ENCODE measurements around the gene PCSK4.

PCSK4 gene

GRCh38 chr19:1528596-1529429, 38.7 kb upstream of the PCSK4 start:
- no peak overlapping the region for H3K9ac ChIP-seq (ENCODE audit: low read depth in 1 of 2, low read length in 2 of 2)
- H3K4me3 ChIP-seq (ENCODE audit: low read length in 2 of 2): no peak overlapping the region
- no peaks in the 10 kb centered on the region for H3K9me3 ChIP-seq (ENCODE audit: control insufficient read depth in 2 of 2, low read length in 2 of 2)
- no peaks in the 10 kb centered on the region for H3K4me1 ChIP-seq (ENCODE audit: control insufficient read depth in 2 of 2, insufficient read depth in 2 of 2, low read length in 2 of 2)
- H3K27me3 ChIP-seq (ENCODE audit: control insufficient read depth in 2 of 2, insufficient read depth in 2 of 2, low read length in 2 of 2): peaks cover 17 to 20% of the 10 kb centered on the region in 2 donors
- H3K36me3 ChIP-seq (ENCODE audit: control insufficient read depth in 2 of 2, insufficient read depth in 2 of 2, low read length in 2 of 2): no peaks in the 10 kb centered on the region
- no peak overlapping the region for H3K27ac ChIP-seq (ENCODE audit: low read depth in 2 of 2, low read length in 2 of 2)

GRCh38 chr19:1527650-1528309, 37.6 kb upstream of the PCSK4 start:
- H3K27me3 ChIP-seq (ENCODE audit: control insufficient read depth in 2 of 2, insufficient read depth in 2 of 2, low read length in 2 of 2): peaks cover 22 to 28% of the 10 kb centered on the region in 2 donors
- H3K4me3 ChIP-seq (ENCODE audit: low read length in 2 of 2): no peak overlapping the region
- no peak overlapping the region for H3K9ac ChIP-seq (ENCODE audit: low read depth in 1 of 2, low read length in 2 of 2)
- H3K27ac ChIP-seq (ENCODE audit: low read depth in 2 of 2, low read length in 2 of 2): no peak overlapping the region
- H3K4me1 ChIP-seq (ENCODE audit: control insufficient read depth in 2 of 2, insufficient read depth in 2 of 2, low read length in 2 of 2): no peaks in the 10 kb centered on the region
- H3K36me3 ChIP-seq (ENCODE audit: control insufficient read depth in 2 of 2, insufficient read depth in 2 of 2, low read length in 2 of 2): no peaks in the 10 kb centered on the region
- no peaks in the 10 kb centered on the region for H3K9me3 ChIP-seq (ENCODE audit: control insufficient read depth in 2 of 2, low read length in 2 of 2)

- no peak overlapping the region for H3K27ac ChIP-seq (ENCODE audit: low read depth in 2 of 2, low read length in 2 of 2)
- H3K9ac ChIP-seq (ENCODE audit: low read depth in 1 of 2, low read length in 2 of 2): no peak overlapping the region
- H3K27me3 ChIP-seq (ENCODE audit: control insufficient read depth in 2 of 2, insufficient read depth in 2 of 2, low read length in 2 of 2): peaks cover 24 to 30% of the 10 kb centered on the region in 2 donors
- no peaks in the 10 kb centered on the region for H3K36me3 ChIP-seq (ENCODE audit: control insufficient read depth in 2 of 2, insufficient read depth in 2 of 2, low read length in 2 of 2)
- no peaks in the 10 kb centered on the region for H3K4me1 ChIP-seq (ENCODE audit: control insufficient read depth in 2 of 2, insufficient read depth in 2 of 2, low read length in 2 of 2)
- no peaks in the 10 kb centered on the region for H3K9me3 ChIP-seq (ENCODE audit: control insufficient read depth in 2 of 2, low read length in 2 of 2)
- H3K4me3 ChIP-seq (ENCODE audit: low read length in 2 of 2): no peak overlapping the region
Observed at GRCh38 chr19:1526979-1527649, 37.0 kb upstream of the PCSK4 start.

DNA sequence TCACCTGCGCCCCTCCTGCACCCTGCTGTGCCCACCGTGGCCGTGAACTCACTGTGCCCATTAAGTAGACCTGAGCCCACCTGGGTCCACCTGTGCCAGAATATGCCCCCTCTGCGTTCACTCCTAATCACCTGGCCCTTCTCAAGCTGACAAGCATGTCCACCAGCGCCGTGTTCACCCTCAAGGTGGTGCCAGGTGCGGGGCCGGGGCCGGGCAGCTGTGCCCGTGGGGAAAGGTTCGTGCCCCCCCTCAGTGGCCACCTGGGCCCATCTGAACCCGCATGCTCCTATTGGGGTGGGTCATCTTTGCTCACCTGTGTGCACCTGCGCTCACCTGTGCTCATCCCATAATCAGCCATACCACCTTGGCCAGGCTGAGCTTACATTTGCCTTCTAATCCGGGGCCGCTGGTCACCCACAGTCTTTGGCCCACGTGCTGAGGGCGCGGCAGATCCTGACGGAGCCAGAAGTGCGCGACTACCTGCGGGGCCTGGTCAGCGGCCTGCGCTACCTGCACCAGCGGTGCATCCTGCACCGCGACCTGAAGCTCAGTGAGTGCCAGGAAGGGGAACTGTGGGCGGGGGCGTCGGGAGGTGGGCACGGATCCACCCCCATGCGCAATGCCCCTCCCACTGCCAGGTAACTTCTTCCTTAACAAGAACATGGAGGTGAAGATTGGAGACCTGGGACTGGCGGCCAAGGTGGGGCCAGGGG, 36.1 kb upstream of the PCSK4 start:
- Histone ChIP-seq H3K27me3 (ENCODE audit: control insufficient read depth in 2 of 2, insufficient read depth in 2 of 2, low read length in 2 of 2) (peaks cover 24 to 30% of the 10 kb centered on the region in 2 donors), H3K9me3 (ENCODE audit: control insufficient read depth in 2 of 2, low read length in 2 of 2) (no peaks in the 10 kb centered on the region), H3K4me1 (ENCODE audit: control insufficient read depth in 2 of 2, insufficient read depth in 2 of 2, low read length in 2 of 2) (no peaks in the 10 kb centered on the region), H3K9ac (ENCODE audit: low read depth in 1 of 2, low read length in 2 of 2) (no peak overlapping the region), H3K27ac (ENCODE audit: low read depth in 2 of 2, low read length in 2 of 2) (no peak overlapping the region), H3K36me3 (ENCODE audit: control insufficient read depth in 2 of 2, insufficient read depth in 2 of 2, low read length in 2 of 2) (no peaks in the 10 kb centered on the region), H3K4me3 (ENCODE audit: low read length in 2 of 2) (no peak overlapping the region)

GRCh38 chr19:1525343-1525742, 35.2 kb upstream of the PCSK4 start:
- Histone ChIP-seq H3K36me3 (ENCODE audit: control insufficient read depth in 2 of 2, insufficient read depth in 2 of 2, low read length in 2 of 2) (no peaks in the 10 kb centered on the region), H3K27me3 (ENCODE audit: control insufficient read depth in 2 of 2, insufficient read depth in 2 of 2, low read length in 2 of 2) (peaks cover 24 to 30% of the 10 kb centered on the region in 2 donors), H3K9me3 (ENCODE audit: control insufficient read depth in 2 of 2, low read length in 2 of 2) (no peaks in the 10 kb centered on the region), H3K4me3 (ENCODE audit: low read length in 2 of 2) (no peak overlapping the region), H3K9ac (ENCODE audit: low read depth in 1 of 2, low read length in 2 of 2) (no peak overlapping the region), H3K27ac (ENCODE audit: low read depth in 2 of 2, low read length in 2 of 2) (no peak overlapping the region), H3K4me1 (ENCODE audit: control insufficient read depth in 2 of 2, insufficient read depth in 2 of 2, low read length in 2 of 2) (no peaks in the 10 kb centered on the region)

- Histone ChIP-seq H3K4me3 (ENCODE audit: low read length in 2 of 2) (no peak overlapping the region), H3K27me3 (ENCODE audit: control insufficient read depth in 2 of 2, insufficient read depth in 2 of 2, low read length in 2 of 2) (peaks cover 24 to 30% of the 10 kb centered on the region in 2 donors), H3K9ac (ENCODE audit: low read depth in 1 of 2, low read length in 2 of 2) (no peak overlapping the region), H3K9me3 (ENCODE audit: control insufficient read depth in 2 of 2, low read length in 2 of 2) (no peaks in the 10 kb centered on the region), H3K4me1 (ENCODE audit: control insufficient read depth in 2 of 2, insufficient read depth in 2 of 2, low read length in 2 of 2) (no peaks in the 10 kb centered on the region), H3K36me3 (ENCODE audit: control insufficient read depth in 2 of 2, insufficient read depth in 2 of 2, low read length in 2 of 2) (no peaks in the 10 kb centered on the region), H3K27ac (ENCODE audit: low read depth in 2 of 2, low read length in 2 of 2) (no peak overlapping the region)
Observed at GRCh38 chr19:1524972-1525325, 34.8 kb upstream of the PCSK4 start.

DNA sequence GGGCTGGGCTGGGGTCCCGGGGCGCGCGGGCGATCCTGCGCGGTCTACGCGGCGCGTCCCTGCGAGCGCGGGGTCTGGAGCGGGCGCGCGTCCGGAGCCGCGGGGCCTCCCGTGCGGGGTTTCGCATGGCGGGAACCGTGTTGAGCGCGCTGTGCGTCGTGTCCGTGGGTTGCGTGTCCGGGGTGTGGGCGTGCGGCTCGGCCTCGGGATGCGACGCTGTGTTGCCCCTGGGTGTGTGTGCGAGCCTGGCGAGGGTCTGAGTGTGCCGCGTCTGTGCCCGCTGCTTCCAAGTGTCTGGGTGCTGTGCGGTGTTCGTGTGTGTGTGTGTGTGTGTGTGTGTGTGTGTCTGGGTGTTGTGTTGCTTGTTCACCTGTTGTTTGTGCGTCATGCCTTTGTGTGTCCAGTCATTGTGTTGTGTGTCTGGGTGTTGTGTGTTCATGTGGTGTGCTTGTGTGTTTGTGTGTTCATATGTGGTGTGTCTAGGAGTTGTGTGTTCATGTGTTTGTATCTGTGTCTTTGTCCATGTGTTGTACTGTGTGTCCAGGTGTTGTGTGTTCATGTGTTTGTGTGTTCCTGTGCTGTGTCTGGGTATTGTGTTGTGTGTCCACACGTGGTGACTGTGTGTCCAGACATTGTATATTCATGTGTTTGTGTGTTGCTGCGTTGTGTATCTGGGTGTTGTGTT, 34.3 kb upstream of the PCSK4 start:
- H3K4me1 ChIP-seq (ENCODE audit: control insufficient read depth in 2 of 2, insufficient read depth in 2 of 2, low read length in 2 of 2): no peaks in the 10 kb centered on the region
- H3K9me3 ChIP-seq (ENCODE audit: control insufficient read depth in 2 of 2, low read length in 2 of 2): no peaks in the 10 kb centered on the region
- no peak overlapping the region for H3K4me3 ChIP-seq (ENCODE audit: low read length in 2 of 2)
- no peak overlapping the region for H3K27ac ChIP-seq (ENCODE audit: low read depth in 2 of 2, low read length in 2 of 2)
- H3K36me3 ChIP-seq (ENCODE audit: control insufficient read depth in 2 of 2, insufficient read depth in 2 of 2, low read length in 2 of 2): no peaks in the 10 kb centered on the region
- no peak overlapping the region for H3K9ac ChIP-seq (ENCODE audit: low read depth in 1 of 2, low read length in 2 of 2)
- peaks cover 24 to 30% of the 10 kb centered on the region in 2 donors for H3K27me3 ChIP-seq (ENCODE audit: control insufficient read depth in 2 of 2, insufficient read depth in 2 of 2, low read length in 2 of 2)

DNA sequence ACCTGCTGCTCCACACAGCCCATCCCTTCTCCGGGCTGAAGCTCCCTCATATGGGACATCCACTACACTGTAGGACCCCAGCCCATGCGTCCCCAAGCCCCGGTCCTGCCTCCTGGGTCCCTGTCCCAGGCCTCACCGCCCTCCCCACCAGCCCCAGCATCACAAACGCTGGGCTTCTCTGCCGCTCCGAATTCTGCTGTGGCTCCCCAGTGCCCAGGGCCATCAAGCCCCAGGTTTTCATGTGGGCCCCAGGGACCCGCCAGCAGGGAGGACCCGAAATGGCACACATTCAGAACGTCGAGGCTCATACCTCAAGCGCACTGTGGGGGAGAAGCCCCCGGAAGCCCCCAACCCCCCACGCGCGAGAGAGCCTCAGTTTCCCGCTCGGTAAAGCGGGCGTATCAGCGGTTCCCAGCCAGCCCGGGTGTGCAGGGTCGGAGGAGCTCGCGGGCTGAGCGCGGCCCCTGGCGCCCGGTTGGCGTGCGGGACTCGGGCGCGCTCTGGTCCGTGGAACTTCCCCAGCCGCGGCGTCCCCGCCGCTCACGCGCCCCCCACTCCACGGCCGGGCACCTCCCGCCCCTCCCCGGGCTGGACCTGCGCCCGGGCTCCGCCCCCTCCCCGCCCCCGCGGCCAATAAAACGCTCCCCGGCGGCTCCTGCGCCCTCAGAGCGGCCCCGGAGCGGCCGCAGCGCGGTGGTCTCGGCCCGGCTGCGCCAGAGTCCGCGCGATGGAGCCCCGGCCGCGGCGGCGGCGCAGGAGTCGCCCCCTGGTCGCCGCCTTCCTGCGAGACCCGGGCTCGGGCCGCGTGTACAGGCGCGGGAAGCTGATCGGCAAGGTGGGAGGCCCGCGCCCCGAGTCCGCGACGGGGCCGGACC, 33.5 kb upstream of the PCSK4 start, which contains the start of gene PLK5:
TSS of gene PLK5 (plus strand) at position 666 of the 875 bp plus-strand sequence. CDS start 2,920 bp downstream, outside the sequence.
- Histone ChIP-seq H3K9ac (ENCODE audit: low read depth in 1 of 2, low read length in 2 of 2) (no peak within 1 kb of the TSS), H3K27ac (ENCODE audit: low read depth in 2 of 2, low read length in 2 of 2) (no peak within 1 kb of the TSS), H3K4me1 (ENCODE audit: control insufficient read depth in 2 of 2, insufficient read depth in 2 of 2, low read length in 2 of 2) (no peaks in the 10 kb centered on the region), H3K9me3 (ENCODE audit: control insufficient read depth in 2 of 2, low read length in 2 of 2) (no peaks in the 10 kb centered on the region), H3K36me3 (ENCODE audit: control insufficient read depth in 2 of 2, insufficient read depth in 2 of 2, low read length in 2 of 2) (no peaks in the 10 kb centered on the region), H3K27me3 (ENCODE audit: control insufficient read depth in 2 of 2, insufficient read depth in 2 of 2, low read length in 2 of 2) (peaks cover 24 to 32% of the 10 kb centered on the region in 2 donors), H3K4me3 (ENCODE audit: low read length in 2 of 2) (no peak within 1 kb of the TSS)

- H3K9me3 ChIP-seq (ENCODE audit: control insufficient read depth in 2 of 2, low read length in 2 of 2): no peaks in the 10 kb centered on the region
- no peaks in the 10 kb centered on the region for H3K4me1 ChIP-seq (ENCODE audit: control insufficient read depth in 2 of 2, insufficient read depth in 2 of 2, low read length in 2 of 2)
- no peaks in the 10 kb centered on the region for H3K36me3 ChIP-seq (ENCODE audit: control insufficient read depth in 2 of 2, insufficient read depth in 2 of 2, low read length in 2 of 2)
- H3K27ac ChIP-seq (ENCODE audit: low read depth in 2 of 2, low read length in 2 of 2): no peak overlapping the region
- no peak overlapping the region for H3K4me3 ChIP-seq (ENCODE audit: low read length in 2 of 2)
- H3K9ac ChIP-seq (ENCODE audit: low read depth in 1 of 2, low read length in 2 of 2): no peak overlapping the region
- peaks cover 24 to 38% of the 10 kb centered on the region in 2 donors for H3K27me3 ChIP-seq (ENCODE audit: control insufficient read depth in 2 of 2, insufficient read depth in 2 of 2, low read length in 2 of 2)
Observed at GRCh38 chr19:1522838-1523237, 32.7 kb upstream of the PCSK4 start.
